HG03432 (cell line): ENCODE results near the gene RPS6KA5.
"Not testable (repeated sequence)": the region's sequence is repeated elsewhere in the genome, so short reads cannot be mapped to it uniquely, and the experiment has no call there.

Experiments used
- ATAC-seq: cut with Tn5 transposase; IDR thresholded peaks from one replicate; pipeline ENCODE4 v1.9.1; 2021; ENCODE audit warnings: mild to moderate bottlenecking, moderate library complexity; ENCODE audit not compliant: unreplicated experiment

RPS6KA5 gene

DNA sequence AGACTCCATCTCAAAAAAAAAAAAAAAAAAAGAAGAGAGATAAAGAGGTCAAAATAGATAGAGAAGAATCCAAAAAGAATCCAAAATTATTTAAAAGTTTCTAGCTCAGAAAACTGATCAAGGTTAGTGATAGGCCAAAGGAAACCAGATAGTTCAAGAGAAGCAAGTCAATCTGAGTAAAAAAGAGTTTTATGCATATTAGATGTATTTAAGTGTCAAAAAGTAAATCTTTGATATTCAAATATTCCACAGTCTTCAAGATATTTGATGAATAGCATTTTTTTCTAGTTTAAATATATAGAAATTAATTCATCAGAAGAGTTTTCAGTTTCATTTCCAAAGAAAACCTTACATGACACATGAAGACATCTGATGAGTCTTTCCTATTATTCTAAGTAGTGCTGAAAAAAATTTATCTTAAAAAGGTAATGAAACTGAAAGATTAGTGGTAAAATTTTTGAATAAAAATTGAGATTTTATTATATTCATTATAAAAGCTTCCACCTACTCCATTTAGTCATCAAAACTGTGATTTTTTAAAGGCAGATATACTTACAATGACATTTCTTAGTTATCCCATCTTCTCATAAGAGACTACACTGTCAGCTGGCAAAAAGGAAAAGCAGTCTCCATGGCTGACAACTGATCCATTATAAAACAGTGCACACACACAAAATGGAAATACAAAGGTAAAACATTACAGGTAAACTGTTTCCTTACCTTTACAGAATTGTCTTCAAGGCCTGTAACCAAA, 68.6 kb downstream of the RPS6KA5 start:
- no peak for ATAC-seq

DNA sequence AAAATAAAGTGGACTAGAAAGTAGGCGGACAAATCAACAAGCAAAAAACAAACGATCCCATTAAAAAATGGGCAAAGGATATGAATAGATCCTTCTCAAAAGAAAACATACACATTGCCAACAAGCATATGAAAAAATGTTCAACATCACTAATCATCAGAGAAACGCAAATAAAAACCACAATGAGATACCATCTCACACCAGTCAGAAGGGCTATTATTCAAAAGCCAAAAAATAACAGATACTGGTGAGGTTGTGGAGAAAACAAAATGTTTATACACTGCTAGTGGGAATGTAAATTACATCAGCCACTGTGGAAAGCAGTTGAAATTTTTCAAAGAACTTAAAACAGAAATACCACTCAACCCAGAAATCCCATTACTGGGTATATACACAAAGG, 70.3 kb downstream of the RPS6KA5 start:
- no peak for ATAC-seq

DNA sequence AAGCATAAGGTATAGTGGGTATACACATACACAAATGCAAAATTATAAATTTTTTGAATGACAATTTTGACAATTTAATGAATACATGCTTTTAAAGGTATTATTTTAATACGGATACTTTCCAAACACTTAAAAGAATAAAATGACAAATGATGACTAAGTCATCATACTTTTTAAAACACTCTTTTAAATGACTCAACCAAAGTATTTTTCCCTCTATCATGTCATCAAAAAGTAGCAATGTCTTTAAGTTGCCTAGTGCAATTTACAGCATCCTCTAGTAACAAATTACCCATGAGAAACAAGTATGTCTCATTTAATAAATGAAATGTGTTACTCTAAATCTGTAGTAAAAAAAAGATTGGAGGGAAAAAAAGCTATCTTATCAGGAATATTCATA, 73.3 kb downstream of the RPS6KA5 start:
- ATAC-seq = no peak

DNA sequence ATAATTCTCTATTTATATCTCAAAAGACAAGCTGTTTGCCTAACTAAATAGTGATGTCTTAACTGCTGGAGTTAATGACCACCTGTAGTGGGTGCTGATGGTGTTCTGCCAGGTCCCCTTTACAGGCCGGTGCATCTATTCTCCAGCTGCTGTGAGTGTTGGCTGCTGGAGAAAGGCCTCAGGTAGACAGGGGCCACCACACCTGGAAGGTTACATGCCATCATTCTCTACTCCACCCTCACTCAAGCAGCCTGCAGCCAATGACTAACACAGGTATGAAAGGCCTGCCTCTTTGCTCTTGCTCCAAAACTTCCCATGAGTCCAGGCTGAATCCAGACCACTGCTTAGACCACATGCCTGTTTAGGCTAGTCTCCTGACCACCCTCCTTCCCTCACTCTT, 73.9 kb downstream of the RPS6KA5 start:
- no peak for ATAC-seq

DNA sequence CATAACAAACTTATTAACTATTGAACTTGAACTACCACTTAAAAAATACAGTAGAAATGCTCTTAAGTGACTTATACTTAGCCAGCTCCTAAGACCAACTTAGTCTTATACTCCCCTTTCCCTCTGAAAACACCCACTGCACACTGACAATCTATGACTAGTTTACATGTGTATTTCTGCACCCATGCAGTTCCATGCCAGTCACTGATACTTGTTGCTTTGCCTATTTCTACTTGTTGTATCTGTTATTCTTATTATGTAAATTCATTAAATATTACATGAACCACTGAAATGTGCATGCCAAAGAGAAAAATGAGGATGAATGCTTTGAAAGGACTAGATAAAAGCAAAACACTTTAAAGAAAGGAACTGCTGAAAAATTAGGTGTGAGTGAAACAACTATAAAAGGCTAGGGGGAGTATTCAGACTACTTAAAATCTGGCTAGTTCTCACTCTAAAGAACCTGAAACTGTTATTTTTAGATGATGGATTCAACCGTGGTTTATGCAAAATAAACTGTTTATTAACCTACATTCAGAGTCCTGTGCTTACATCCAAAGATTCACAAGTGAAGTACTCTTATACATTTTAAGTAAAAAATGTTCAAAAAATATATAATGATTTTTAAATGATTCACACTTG, 74.7 kb downstream of the RPS6KA5 start:
- peak; percentile 84 for ATAC-seq

DNA sequence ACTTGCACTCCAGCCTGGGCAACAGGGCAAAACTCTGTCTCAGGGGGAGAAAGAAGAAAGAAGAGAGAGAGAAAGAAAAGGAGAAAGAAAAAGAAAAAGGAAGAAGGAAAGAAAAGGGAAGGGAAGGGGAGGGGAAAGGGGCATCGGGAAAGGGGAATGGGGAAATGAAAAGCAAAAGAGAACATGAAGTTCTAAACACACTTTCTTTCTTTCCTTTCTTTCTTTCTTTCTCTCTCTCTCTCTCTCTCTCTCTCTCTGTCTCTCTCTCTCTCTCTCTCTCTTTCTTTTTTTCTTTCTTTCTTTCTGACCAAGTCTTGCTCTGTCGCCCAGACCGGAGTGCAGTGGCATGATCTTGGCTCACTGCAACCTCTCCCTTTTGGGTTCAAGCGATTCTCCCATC, 76.9 kb downstream of the RPS6KA5 start:
- ATAC-seq = no peak

DNA sequence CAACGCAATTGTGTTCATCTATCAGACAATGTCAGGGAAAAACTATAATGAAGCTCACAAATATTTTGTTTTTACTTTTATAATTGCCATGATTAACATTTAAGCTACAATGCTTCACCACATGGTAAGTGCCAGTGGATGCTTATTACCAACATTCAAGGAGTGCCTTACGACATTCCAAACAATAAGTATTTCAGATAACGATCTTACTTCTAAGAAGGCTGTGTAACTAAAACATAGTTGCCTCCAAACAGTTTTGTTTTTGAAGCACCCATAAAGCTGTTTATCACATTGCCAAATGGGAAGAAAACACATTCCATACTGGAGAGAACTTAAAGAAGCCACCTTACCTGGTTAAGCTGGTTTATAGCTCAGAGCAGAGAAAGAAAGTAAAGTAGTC, 78.8 kb downstream of the RPS6KA5 start:
- no peak for ATAC-seq

DNA sequence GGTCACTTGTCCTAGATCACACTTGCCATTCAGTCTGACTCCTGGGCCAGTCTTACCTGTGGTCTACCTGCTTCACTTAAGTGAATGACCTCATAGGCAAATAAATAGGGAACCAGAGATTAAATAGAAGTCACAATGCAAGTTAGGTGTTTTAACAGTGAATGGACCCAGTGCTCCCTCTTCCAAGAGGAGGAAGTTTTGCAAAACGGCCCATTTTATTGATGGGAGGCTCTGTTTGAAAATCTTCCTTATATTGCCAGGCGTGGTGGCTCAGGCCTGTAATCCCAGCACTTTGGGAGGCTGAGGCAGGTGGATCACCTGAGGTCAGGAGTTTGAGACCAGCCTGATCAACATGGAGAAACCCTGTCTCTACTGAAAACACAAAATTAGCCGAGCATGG, 79.8 kb downstream of the RPS6KA5 start:
- ATAC-seq = not testable (repeated sequence)

DNA sequence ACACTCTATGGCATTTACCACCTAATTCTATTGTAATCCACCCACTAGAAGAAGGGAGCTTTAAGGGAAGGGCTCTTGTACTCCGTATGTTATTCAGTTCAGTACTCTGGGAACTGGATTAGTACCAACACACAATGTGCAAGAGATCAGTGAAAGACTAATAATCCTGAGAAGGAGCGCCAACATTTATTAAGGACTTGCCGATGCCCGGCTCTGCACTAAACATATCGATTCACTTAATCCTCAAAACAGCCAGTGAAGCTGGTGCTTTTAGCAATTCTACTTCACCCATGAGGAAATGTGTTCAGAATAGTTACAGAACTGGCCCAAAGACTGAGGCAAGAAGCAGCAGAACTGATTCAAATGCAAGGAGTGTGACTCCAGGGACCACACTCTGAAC, 80.9 kb downstream of the RPS6KA5 start:
- no peak for ATAC-seq

DNA sequence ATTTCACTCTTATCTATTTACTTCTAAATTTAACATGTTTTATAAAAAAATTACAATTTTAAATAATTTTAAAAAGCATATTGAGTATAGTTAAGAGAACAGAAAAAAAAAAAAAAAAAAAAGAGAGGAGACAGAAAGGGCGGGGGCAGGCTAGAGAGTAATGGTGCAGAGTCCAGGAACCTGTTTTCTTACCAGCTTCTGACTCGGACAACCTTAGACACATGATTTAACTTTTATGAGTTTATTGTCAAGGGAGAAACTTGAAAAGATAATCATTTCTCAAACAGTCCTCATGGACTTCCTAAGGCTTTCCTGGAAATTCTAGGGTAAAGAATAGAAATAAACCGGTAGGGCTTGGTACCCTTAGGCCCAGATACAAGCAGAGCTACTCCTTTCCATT, 84.3 kb downstream of the RPS6KA5 start:
- ATAC-seq = no peak

DNA sequence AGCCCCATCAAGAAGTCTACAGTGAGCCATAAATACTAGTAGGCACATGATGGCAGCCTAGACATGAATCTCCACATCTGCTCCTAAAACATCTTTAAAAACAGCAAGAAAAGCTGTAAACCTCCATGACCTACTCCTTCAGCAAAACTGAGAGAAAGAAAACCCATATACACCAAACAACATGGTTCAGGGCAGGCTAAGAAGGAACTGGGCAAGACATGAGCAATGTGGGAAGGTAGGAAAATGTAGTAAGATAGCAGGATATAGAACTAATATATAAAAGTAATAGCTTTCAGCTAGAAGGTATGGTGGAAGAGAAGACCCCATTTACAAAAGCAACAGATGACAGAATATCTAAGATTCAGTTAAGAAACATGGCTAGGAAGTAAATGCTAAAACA, 88.8 kb downstream of the RPS6KA5 start:
- ATAC-seq = no peak

DNA sequence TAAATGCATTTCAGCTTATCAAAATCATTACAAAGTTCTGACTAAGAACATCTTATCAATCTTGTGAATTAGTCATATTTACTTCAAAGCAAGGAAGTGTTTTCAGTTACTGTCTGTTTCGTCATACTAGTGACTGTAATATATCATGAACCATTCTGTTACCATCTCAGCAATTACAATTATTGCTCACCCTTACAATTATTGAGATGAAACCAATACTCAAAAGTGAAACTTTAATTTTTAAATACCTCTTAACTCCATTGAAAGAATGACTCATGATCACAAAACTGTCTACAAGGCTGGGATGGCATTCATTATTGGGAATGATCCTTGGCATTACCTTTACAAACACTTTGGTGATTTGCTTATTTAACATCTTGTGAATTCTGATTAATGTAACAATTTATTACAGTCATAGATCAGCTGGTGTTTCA, 90.3 kb downstream of the RPS6KA5 start:
- no peak for ATAC-seq

DNA sequence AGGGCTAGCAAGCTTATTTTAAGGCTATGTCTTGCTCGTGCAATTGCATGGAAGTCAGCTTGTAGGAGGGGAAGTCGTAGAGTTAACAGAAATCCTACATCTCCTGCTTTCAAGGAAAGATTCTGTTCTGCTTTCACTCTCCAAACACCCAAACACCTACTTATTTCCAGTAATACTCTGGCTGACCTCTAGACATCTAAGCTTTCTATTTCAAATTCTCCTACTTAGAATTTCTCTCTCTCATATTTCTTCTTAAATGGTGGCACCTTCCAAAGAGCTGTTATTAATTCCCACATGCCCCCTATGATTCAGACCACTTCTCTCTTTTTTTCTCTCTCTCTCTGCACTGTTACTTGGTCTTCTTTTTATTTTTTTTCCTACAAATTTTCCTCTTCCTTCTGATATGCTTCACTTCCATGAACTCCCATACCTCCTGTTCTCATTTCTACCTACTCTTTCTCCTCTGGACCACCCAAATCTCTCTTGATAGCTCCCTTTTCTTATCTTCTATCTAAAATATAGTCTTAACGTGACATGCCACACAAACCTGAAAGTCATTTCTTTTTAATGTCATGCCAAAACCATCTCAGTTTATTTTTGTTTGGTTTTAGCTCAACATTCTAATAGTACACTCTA, 90.8 kb downstream of the RPS6KA5 start:
- no peak for ATAC-seq

DNA sequence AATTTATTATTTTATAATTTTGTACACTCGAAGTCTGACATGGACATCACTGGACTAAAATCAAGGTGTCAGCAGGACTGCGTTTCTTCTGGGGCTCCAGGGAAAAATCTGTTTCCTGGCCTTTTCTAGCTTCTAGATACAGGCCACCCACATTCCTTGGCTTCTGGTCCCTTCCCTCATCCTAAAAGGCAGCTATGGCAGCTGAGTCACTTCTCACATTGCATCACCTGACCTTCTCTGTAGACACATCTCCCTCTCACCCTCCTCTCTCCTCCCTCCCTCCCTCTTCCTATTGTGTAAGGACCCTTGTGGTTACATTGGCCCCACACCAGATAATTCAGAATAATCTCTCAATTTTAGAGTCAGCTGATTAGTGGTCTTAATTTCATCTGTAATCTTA, 92.4 kb downstream of the RPS6KA5 start:
- ATAC-seq = no peak

DNA sequence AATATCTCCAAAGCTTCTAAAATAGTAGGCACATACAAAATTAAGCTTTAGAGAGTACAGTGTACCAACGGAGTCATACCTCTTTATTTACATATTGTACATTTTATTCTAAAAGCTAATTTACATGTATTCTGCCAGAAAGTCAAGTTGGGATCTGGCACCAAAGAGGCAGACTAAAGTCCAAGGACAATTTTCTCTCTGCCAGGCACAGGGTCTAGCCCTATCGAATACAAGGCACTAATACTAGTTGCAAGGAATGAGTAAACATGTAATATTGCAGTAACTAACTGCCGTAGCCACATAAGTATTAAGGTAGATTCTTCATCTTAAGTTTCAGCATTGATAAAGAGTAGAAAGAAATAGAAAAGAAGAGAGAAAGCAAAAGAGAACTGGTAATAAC, 93.9 kb downstream of the RPS6KA5 start:
- no peak for ATAC-seq

DNA sequence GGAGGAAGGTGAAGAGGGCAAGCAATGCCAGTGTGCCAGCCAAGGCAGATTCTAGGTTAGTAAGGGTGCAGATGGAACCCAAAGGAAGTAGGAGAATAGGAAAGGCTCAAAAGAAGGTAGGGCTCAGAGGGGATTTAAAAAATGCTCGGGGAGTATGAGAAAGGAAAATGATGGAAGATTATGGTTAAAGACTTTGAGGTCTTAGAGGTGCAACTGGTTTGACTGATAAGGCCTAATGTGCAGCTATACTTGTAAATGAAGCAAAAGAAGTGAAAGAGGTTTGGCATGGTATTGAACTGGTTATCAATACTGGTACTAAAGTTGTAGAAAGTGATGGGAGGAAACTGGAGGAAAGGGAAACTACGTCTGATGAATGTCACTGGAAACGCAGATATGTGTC, 94.7 kb downstream of the RPS6KA5 start:
- no peak for ATAC-seq

DNA sequence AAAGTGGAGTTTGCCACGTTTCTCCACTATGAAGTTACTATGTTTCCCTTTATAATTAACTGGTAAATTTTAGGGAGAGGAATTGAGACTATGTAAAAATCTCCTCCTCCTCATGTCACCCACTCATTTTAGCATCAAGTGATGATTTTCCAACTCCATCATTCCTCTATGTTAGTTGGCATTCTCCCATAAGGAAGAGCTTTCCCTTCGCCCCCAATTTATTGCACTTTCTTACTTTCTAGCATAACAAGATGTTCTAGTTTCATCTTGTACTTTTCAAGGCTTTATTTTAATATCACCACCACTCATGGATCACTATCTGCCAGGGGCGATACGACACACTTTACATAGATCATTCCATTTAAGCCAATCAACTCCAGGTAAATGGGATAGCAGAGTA, 97.1 kb downstream of the RPS6KA5 start:
- no peak for ATAC-seq

DNA sequence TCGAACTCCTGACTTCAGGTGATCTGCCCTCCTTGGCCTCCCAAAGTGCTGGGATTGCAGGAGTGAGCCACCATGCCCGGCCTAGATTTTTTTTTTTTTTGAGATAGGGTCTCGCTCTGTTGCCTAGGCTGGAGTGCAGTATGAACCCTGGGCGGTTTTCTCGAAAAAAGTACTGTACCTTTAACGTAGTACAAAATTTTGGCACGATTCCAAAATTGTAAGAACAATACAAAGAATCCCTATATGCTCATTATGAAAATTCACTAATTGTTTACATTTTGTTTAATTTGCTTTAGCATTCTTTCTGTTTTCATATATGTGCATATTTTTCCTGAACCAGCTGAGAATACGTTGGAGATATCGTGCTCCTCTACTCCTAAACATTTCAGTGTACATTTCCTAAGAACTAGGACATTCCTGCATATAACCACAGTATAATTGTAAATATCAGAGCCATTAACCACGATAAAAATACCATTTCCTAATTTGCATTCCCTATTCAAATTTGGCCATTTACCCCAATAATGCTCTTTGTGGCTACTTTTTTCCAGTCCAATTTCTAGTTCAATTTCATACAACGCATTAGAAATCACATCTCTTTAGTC, 97.8 kb downstream of the RPS6KA5 start:
- no peak for ATAC-seq

DNA sequence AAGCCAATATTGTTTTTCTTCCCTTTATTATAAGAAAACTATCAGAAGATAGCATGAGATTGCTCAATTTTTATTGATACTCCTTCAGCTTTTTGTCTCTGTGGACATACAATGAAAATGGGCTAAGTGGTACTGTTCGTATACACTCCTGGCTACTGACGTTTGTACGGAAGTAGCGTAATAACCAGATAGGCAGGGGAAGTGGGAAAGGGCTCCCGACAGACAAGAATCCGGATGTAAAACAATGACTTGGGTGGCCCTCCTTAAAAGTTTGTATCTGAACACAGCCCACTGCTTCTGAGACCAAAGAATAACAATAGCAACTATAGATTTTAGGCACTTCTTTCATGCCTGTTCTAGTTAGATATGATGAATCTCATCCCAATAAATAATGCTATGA, 99.6 kb downstream of the RPS6KA5 start:
- ATAC-seq = no peak

DNA sequence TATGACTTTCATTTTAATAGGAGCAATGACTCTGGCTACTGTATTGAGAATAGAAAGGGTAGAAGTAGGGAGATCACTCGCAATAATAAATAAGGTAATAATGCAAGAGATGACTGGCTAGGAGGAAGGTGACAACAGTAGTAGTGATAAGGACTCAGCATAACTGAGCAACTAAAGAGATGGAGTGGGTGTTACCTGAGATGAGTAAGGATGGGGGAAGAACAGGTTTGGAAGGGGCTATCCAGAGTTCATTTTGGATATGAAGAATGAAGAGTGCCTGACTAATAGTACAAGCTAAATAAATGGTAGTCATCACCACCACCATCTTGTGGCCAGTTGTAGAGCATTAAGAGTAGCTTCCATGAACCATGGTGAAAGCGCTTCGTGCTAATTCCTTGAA, 101.1 kb downstream of the RPS6KA5 start:
- no peak for ATAC-seq

DNA sequence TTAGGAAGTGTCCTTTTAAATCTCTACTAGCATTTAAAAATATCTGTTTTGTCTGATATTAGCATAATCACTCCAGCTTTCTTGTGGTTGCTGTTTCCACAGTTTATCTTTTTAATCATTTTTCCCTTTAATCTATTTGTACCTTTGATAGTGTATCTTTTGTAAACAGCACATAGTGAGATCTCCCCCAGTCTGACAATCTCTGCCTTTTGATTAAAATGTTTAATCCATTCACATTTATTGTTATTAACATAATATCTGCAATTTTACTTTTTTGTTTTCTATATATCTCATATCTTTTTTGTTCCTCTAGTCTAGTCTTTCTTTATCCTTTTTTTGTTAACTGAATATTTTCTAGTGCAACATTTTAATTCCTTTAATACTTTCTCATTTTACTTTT, 104.2 kb downstream of the RPS6KA5 start:
- ATAC-seq = no peak

DNA sequence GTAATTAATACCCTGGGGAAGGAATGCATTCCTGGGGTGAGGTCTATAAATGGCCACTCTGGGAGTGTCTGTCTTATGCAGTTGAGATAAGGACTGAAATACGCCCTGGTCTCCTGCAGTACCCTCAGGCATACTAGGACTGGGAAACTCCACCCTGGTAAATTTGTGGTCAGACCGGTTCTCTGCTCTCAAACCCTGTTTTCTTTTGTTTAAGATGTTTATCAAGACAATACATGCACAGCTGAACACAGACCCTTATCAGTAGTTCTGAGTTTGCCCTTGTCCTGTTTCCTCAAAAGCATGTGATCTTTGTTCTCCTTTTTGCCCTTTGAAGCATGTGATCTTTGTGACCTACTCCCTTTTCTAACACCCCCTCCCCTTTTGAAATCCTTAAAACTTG, 106.8 kb downstream of the RPS6KA5 start:
- ATAC-seq = not testable (repeated sequence)
